Fibroblast of villous mesenchyme (primary cell): Measurements from ENCODE around the gene PITHD1. TPM values are rescaled to one million over a fixed set of nuclear protein-coding genes. Genes with fewer than 3 reads are reported as not detected.

Experiments
- DNase-seq: peaks from one replicate; pipeline ENCODE4 v3.0.0-alpha.2; 2010; ENCODE audit warnings: low read depth
- H3K4me3 ChIP-seq: 2 replicates; pipeline ENCODE4 v1.5.1; 2011; ENCODE audit warnings: low read depth, mild to moderate bottlenecking, low read length
- CTCF ChIP-seq: IDR thresholded peaks from 2 replicates; pipeline ENCODE4 v1.5.1; 2012; ENCODE audit warnings: low read depth, mild to moderate bottlenecking, low read length; ENCODE audit not compliant: insufficient read depth
- total RNA-seq: library from RNA; depleted of rRNA; stranded (reverse); fragments of >200 nt; gene quantifications from 2 replicates; pipeline ENCODE4 v1.2.3, GENCODE V29; 2012

The PITHD1 gene
- total RNA-seq, 1 donor = 28.9 TPM

GRCh38 chr1:23814016-23814415, 35.8 kb downstream of the PITHD1 start:
- DNase-seq = no peak
- H3K4me3 ChIP-seq = no peak overlapping the region
- no peak for TF ChIP-seq CTCF

GRCh38 chr1:23816361-23816760, 38.1 kb downstream of the PITHD1 start:
- H3K4me3 ChIP-seq = no peak overlapping the region
- DNase-seq = no peak
- no peak for TF ChIP-seq CTCF

GRCh38 chr1:23816906-23817305, 38.7 kb downstream of the PITHD1 start:
- no peak for TF ChIP-seq CTCF
- H3K4me3 ChIP-seq = no peak overlapping the region
- no peak for DNase-seq

GRCh38 chr1:23817633-23818032, 39.4 kb downstream of the PITHD1 start:
- DNase-seq = no peak
- no peak overlapping the region for H3K4me3 ChIP-seq
- TF ChIP-seq CTCF = no peak

GRCh38 chr1:23823767-23824166, 45.5 kb downstream of the PITHD1 start:
- no peak for TF ChIP-seq CTCF
- DNase-seq = no peak
- H3K4me3 ChIP-seq = no peak overlapping the region

GRCh38 chr1:23824711-23825075, 46.5 kb downstream of the PITHD1 start:
- peak; percentile 20 for DNase-seq
- no peak for TF ChIP-seq CTCF
- H3K4me3 ChIP-seq = peak overlapping the region; percentile 95

- no peak for TF ChIP-seq CTCF
- DNase-seq = peak; percentile 89
These were observed 47.0 kb downstream of the PITHD1 start, which contains the start of gene HMGCL for GRCh38 chr1:23825076-23825761. Gene HMGCL (minus strand): TSS chr1:23825429. CDS start chr1:23825415, 14 bp downstream.

More at GRCh38 chr1:23825076-23825761, 47.0 kb downstream of the PITHD1 start, which contains the start of gene HMGCL:
- H3K4me3 ChIP-seq = peak within 1 kb of the TSS; percentile 95
